Stimulated activated naive CD8-positive, alpha-beta T cell treated with anti-CD3 and anti-CD28 coated beads, Interleukin-15, Interleukin-2, amounts not matched to agents 100 ng/mL and 50 ng/mL, for 24 hours (primary cell): ENCODE data around the gene OPCML.

Experiments
- H3K27ac Mint-ChIP-seq: one replicate; pipeline ENCODE4 v1.8.0; 2021; ENCODE audit warnings: mild to moderate bottlenecking, mixed read lengths
- H3K27me3 Mint-ChIP-seq: one replicate; pipeline ENCODE4 v1.8.0; 2021; ENCODE audit warnings: mixed read lengths
- H3K36me3 Mint-ChIP-seq: one replicate; pipeline ENCODE4 v1.8.0; 2021; ENCODE audit warnings: low read depth, mixed read lengths
- H3K4me1 Mint-ChIP-seq: one replicate; pipeline ENCODE4 v1.8.0; 2021; ENCODE audit warnings: low read depth, mixed read lengths
- H3K4me3 Mint-ChIP-seq: one replicate; pipeline ENCODE4 v1.8.0; 2021; ENCODE audit warnings: mild to moderate bottlenecking, mixed read lengths
- H3K9me3 Mint-ChIP-seq: one replicate; pipeline ENCODE4 v1.8.0; 2021; ENCODE audit warnings: mixed read lengths

OPCML gene

GRCh38 chr11:133441964-133442660 lies 90.2 kb downstream of the OPCML start:
- Mint-ChIP-seq H3K27ac (no peak overlapping the region), H3K27me3 (no peaks in the 10 kb centered on the region), H3K9me3 (peaks cover 3% of the 10 kb centered on the region), H3K4me3 (no peak overlapping the region), H3K36me3 (no peaks in the 10 kb centered on the region), H3K4me1 (no peaks in the 10 kb centered on the region)

- H3K27me3 Mint-ChIP-seq = no peaks in the 10 kb centered on the region
- no peaks in the 10 kb centered on the region for H3K36me3 Mint-ChIP-seq
- no peaks in the 10 kb centered on the region for H3K9me3 Mint-ChIP-seq
- no peaks in the 10 kb centered on the region for H3K4me1 Mint-ChIP-seq
- no peak overlapping the region for H3K4me3 Mint-ChIP-seq
- no peak overlapping the region for H3K27ac Mint-ChIP-seq
Measured at GRCh38 chr11:133425992-133426391, 106.3 kb downstream of the OPCML start.

- Mint-ChIP-seq H3K36me3 (no peaks in the 10 kb centered on the region), H3K9me3 (no peaks in the 10 kb centered on the region), H3K4me1 (no peaks in the 10 kb centered on the region), H3K4me3 (no peak overlapping the region), H3K27me3 (no peaks in the 10 kb centered on the region), H3K27ac (no peak overlapping the region)
Measured at GRCh38 chr11:133425245-133425644, 107.1 kb downstream of the OPCML start.

- H3K4me1 Mint-ChIP-seq = no peaks in the 10 kb centered on the region
- H3K36me3 Mint-ChIP-seq = no peaks in the 10 kb centered on the region
- H3K27ac Mint-ChIP-seq = no peak overlapping the region
- H3K27me3 Mint-ChIP-seq = no peaks in the 10 kb centered on the region
- H3K9me3 Mint-ChIP-seq = no peaks in the 10 kb centered on the region
- H3K4me3 Mint-ChIP-seq = no peak overlapping the region
Measured at GRCh38 chr11:133418218-133418617, 114.1 kb downstream of the OPCML start.

GRCh38 chr11:133414506-133414905 lies 117.8 kb downstream of the OPCML start:
- Mint-ChIP-seq H3K9me3 (no peaks in the 10 kb centered on the region), H3K27me3 (no peaks in the 10 kb centered on the region), H3K36me3 (no peaks in the 10 kb centered on the region), H3K4me3 (no peak overlapping the region), H3K27ac (no peak overlapping the region), H3K4me1 (no peaks in the 10 kb centered on the region)

- Mint-ChIP-seq H3K27ac (no peak overlapping the region), H3K36me3 (no peaks in the 10 kb centered on the region), H3K9me3 (no peaks in the 10 kb centered on the region), H3K27me3 (no peaks in the 10 kb centered on the region), H3K4me1 (no peaks in the 10 kb centered on the region), H3K4me3 (no peak overlapping the region)
Measured at GRCh38 chr11:133413703-133414102, 118.6 kb downstream of the OPCML start.

GRCh38 chr11:133409799-133410198 lies 122.5 kb downstream of the OPCML start:
- no peaks in the 10 kb centered on the region for H3K36me3 Mint-ChIP-seq
- H3K27me3 Mint-ChIP-seq = no peaks in the 10 kb centered on the region
- no peak overlapping the region for H3K4me3 Mint-ChIP-seq
- H3K27ac Mint-ChIP-seq = no peak overlapping the region
- no peaks in the 10 kb centered on the region for H3K9me3 Mint-ChIP-seq
- H3K4me1 Mint-ChIP-seq = no peaks in the 10 kb centered on the region

- H3K9me3 Mint-ChIP-seq = no peaks in the 10 kb centered on the region
- H3K27ac Mint-ChIP-seq = no peak overlapping the region
- H3K4me3 Mint-ChIP-seq = no peak overlapping the region
- no peaks in the 10 kb centered on the region for H3K36me3 Mint-ChIP-seq
- H3K4me1 Mint-ChIP-seq = no peaks in the 10 kb centered on the region
- H3K27me3 Mint-ChIP-seq = no peaks in the 10 kb centered on the region
Measured at GRCh38 chr11:133408936-133409335, 123.4 kb downstream of the OPCML start.

- H3K9me3 Mint-ChIP-seq = no peaks in the 10 kb centered on the region
- no peak overlapping the region for H3K4me3 Mint-ChIP-seq
- H3K27me3 Mint-ChIP-seq = no peaks in the 10 kb centered on the region
- no peaks in the 10 kb centered on the region for H3K36me3 Mint-ChIP-seq
- H3K27ac Mint-ChIP-seq = no peak overlapping the region
- no peaks in the 10 kb centered on the region for H3K4me1 Mint-ChIP-seq
Measured at GRCh38 chr11:133408402-133408801, 123.9 kb downstream of the OPCML start.

- no peaks in the 10 kb centered on the region for H3K27me3 Mint-ChIP-seq
- H3K36me3 Mint-ChIP-seq = no peaks in the 10 kb centered on the region
- no peak overlapping the region for H3K27ac Mint-ChIP-seq
- H3K4me3 Mint-ChIP-seq = no peak overlapping the region
- no peaks in the 10 kb centered on the region for H3K9me3 Mint-ChIP-seq
- H3K4me1 Mint-ChIP-seq = no peaks in the 10 kb centered on the region
Measured at GRCh38 chr11:133406489-133406888, 125.8 kb downstream of the OPCML start.

- Mint-ChIP-seq H3K9me3 (no peaks in the 10 kb centered on the region), H3K27me3 (no peaks in the 10 kb centered on the region), H3K36me3 (no peaks in the 10 kb centered on the region), H3K4me1 (no peaks in the 10 kb centered on the region), H3K27ac (no peak overlapping the region), H3K4me3 (no peak overlapping the region)
Measured at GRCh38 chr11:133403900-133404299, 128.4 kb downstream of the OPCML start.

GRCh38 chr11:133402551-133402950 lies 129.8 kb downstream of the OPCML start:
- Mint-ChIP-seq H3K36me3 (no peaks in the 10 kb centered on the region), H3K27ac (no peak overlapping the region), H3K4me3 (no peak overlapping the region)

GRCh38 chr11:133399855-133400625 lies 132.3 kb downstream of the OPCML start:
- H3K27me3 Mint-ChIP-seq = no peaks in the 10 kb centered on the region
- no peaks in the 10 kb centered on the region for H3K36me3 Mint-ChIP-seq
- no peak overlapping the region for H3K27ac Mint-ChIP-seq
- no peaks in the 10 kb centered on the region for H3K9me3 Mint-ChIP-seq
- no peaks in the 10 kb centered on the region for H3K4me1 Mint-ChIP-seq
- no peak overlapping the region for H3K4me3 Mint-ChIP-seq

More at GRCh38 chr11:133402551-133402950, 129.8 kb downstream of the OPCML start:
- no peaks in the 10 kb centered on the region for H3K9me3 Mint-ChIP-seq
- no peaks in the 10 kb centered on the region for H3K4me1 Mint-ChIP-seq
- H3K27me3 Mint-ChIP-seq = no peaks in the 10 kb centered on the region

- H3K4me1 Mint-ChIP-seq = no peaks in the 10 kb centered on the region
- no peaks in the 10 kb centered on the region for H3K36me3 Mint-ChIP-seq
- H3K27me3 Mint-ChIP-seq = no peaks in the 10 kb centered on the region
- H3K9me3 Mint-ChIP-seq = no peaks in the 10 kb centered on the region
- H3K4me3 Mint-ChIP-seq = no peak overlapping the region
- no peak overlapping the region for H3K27ac Mint-ChIP-seq
Measured at GRCh38 chr11:133399294-133399693, 133.0 kb downstream of the OPCML start.

GRCh38 chr11:133390803-133391202 lies 141.5 kb downstream of the OPCML start:
- no peaks in the 10 kb centered on the region for H3K4me1 Mint-ChIP-seq
- no peaks in the 10 kb centered on the region for H3K27me3 Mint-ChIP-seq
- H3K36me3 Mint-ChIP-seq = no peaks in the 10 kb centered on the region
- no peak overlapping the region for H3K4me3 Mint-ChIP-seq
- H3K9me3 Mint-ChIP-seq = no peaks in the 10 kb centered on the region
- H3K27ac Mint-ChIP-seq = no peak overlapping the region
